ENCODE results near the gene LLGL2.

LLGL2 gene

DNA sequence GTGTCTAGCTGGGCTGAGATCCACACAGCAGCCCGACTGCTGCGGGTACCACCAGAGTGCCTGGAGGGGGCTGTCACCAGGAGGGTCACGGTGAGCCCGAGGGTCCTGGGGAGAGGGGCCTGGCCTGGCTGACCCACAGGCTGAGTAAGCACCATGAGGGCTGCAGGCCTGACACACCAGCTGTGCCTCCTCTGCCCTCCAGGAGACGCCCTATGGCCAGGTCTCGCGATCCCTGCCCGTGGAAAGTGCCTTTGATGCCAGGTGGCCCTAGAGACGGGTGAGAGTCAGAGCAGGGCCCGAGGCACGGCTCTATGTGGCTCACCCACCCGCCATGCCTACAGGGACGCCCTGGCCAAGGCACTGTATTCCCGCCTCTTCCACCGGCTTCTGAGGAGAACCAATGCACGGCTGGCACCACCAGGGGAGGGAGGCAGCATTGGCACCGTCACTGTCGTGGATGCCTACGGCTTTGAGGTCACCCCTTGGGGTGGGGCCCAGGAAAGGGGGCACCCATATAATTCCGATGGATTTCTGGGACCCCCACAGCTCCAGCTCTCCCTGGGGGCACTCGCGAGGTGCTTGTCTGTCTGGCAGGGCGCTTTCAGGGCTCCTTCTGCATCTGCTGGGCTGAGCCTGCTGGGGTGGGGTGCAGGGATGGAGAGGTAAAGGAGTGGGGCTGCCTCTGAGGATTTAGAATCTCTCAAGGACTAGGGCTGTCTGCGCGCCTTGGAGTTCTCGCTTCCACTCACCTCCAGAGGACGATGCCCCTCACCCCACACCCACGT, 69.2 kb downstream of the LLGL2 start:
- DNase-seq = no peak
- in situ Hi-C loops (cut with HindIII; ENCODE audit: low pct_ligation_motif_present, low pct_unique_long_range_greater_than_20kb, low sequenced_read_pairs) = no loop called here

- DNase-seq = no peak
- in situ Hi-C loops (cut with HindIII; ENCODE audit: low pct_ligation_motif_present, low pct_unique_long_range_greater_than_20kb, low sequenced_read_pairs) = no loop called here
Observed at GRCh38 chr17:75595284-75595919, 69.9 kb downstream of the LLGL2 start.

GRCh38 chr17:75595920-75596313, 70.4 kb downstream of the LLGL2 start:
- DNase-seq = no peak
- in situ Hi-C loops (cut with HindIII; ENCODE audit: low pct_ligation_motif_present, low pct_unique_long_range_greater_than_20kb, low sequenced_read_pairs) = no loop called here

DNA sequence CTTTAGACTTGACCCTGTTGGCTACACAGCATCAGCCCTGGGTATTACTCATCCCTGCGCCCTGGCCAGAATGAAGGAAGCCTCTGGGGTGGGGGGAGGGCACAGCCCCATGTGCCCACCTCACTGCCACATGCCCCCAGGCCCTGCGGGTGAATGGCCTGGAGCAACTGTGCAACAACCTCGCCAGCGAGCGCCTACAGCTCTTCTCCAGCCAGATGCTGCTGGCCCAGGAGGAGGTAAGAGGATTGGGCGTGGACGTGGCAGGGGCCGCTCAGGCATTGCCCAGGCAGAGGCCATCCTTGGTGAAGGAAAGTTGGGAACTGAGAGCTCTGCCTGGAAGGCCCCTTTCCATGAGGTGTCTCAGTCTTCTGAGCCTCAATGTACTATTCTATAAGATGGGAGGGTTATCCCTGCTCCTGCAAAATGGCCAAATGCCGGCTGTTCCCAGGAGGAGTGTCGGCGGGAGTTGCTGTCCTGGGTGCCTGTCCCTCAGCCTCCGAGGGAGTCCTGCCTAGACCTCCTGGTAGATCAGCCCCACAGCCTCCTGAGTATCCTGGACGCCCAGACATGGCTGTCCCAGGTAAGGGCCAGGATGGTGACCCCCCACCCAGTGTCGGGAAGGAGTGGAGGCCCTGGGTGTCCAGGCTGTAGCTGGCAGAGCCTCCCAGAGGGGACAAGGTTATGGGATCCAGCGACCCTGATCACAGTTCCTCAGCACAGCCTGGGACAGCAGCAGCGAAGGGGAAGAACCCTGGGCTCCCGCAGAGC, 71.0 kb downstream of the LLGL2 start:
- in situ Hi-C loops (cut with HindIII; ENCODE audit: low pct_ligation_motif_present, low pct_unique_long_range_greater_than_20kb, low sequenced_read_pairs) = no loop called here

DNA sequence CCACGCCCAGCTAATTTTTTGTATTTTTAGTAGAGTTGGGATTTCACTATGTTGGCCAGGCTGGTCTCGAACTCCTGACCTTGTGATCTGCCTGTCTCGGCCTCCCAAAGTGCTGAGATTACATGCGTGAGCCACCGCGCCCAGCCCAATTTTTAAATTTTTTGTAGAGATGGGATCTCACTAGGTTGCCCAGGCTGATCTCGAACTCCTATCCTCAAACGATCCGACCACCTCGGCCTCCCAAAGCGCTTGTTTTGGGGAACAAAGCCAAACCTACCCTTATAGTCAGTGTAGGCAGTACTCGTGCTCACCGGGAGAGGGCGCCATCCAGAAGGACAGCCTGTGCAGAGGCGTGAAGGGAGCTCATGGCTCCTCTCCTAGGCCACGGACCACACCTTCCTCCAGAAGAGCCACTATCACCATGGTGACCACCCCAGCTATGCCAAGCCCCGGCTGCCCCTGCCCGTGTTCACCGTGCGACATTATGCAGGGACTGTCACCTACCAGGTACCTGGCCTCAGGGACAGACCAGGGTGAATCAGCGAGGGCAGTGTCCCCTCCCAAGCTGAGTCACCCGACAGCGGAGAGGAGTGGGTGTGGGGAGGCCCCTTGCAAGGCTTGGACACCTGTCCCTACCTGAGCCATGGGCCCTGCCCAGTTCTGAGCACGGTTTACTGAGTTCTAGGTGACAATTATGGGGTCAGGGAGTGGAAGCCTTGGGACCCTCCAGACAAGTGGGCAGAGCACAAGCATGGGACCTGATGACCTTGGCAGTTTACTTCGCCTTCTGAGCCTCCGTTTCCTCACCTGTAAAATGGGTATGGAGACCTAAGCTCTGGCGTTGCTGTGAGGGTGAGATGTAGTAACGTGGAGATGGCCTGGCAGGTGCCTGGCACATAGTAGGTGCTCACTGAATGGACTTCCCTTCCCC, 75.8 kb downstream of the LLGL2 start:
- in situ Hi-C loops (cut with HindIII; ENCODE audit: low pct_ligation_motif_present, low pct_unique_long_range_greater_than_20kb, low sequenced_read_pairs) = no loop called here
- DNase-seq = peak; percentile 77

More for the DNA sequence above, 71.0 kb downstream of the LLGL2 start:
- DNase-seq = no peak

DNA sequence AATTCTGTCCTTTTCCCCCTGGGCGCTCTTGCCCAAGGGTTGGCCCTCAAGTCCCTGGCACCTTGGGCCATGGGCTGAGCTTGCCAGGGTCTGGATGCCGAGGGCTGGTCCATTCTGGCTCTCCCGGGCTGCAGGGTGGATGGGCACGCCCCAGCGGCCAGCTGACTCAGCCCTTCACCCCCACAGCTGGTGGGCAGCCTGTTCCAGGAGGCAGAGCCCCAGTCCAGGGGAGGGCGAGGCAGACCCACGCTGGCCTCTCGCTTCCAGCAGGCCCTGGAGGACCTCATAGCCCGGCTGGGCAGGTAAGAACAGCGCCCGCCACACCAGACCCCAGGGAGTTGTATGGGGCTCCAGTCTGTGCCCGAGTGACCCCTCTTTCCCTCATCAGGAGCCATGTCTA, 77.1 kb downstream of the LLGL2 start:
- peak; percentile 63 for DNase-seq
- in situ Hi-C loops (cut with HindIII; ENCODE audit: low pct_ligation_motif_present, low pct_unique_long_range_greater_than_20kb, low sequenced_read_pairs) = no loop called here

- in situ Hi-C loops (cut with HindIII; ENCODE audit: low pct_ligation_motif_present, low pct_unique_long_range_greater_than_20kb, low sequenced_read_pairs) = no loop called here
- DNase-seq = no peak
Observed at GRCh38 chr17:75603123-75603522, 77.6 kb downstream of the LLGL2 start.

GRCh38 chr17:75604034-75604695, 78.7 kb downstream of the LLGL2 start:
- DNase-seq = no peak
- in situ Hi-C loops (cut with HindIII; ENCODE audit: low pct_ligation_motif_present, low pct_unique_long_range_greater_than_20kb, low sequenced_read_pairs) = no loop called here

- in situ Hi-C loops (cut with HindIII; ENCODE audit: low pct_ligation_motif_present, low pct_unique_long_range_greater_than_20kb, low sequenced_read_pairs) = no loop called here
- no peak for DNase-seq
Observed at GRCh38 chr17:75605790-75606189, 80.3 kb downstream of the LLGL2 start.

DNA sequence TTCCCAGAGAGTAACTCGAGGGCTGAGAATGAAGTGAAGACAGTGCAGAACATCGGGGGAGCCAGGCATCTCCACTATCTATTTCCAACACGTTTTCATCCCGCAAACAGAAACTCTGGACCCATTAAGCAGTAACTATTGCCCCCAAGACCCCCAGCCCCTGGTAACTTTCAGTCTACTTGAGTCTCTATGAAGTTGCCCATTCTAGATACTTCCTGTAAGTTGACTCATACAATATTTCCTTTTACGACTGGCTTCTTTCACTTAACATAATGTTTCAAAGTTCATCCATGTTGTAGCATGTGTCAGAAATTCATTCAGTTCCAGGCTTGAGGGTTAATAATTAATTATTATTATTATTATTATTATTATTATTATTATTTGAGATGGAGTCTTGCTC, 81.6 kb downstream of the LLGL2 start:
- in situ Hi-C loops (cut with HindIII; ENCODE audit: low pct_ligation_motif_present, low pct_unique_long_range_greater_than_20kb, low sequenced_read_pairs) = no loop called here
- no peak for DNase-seq

DNA sequence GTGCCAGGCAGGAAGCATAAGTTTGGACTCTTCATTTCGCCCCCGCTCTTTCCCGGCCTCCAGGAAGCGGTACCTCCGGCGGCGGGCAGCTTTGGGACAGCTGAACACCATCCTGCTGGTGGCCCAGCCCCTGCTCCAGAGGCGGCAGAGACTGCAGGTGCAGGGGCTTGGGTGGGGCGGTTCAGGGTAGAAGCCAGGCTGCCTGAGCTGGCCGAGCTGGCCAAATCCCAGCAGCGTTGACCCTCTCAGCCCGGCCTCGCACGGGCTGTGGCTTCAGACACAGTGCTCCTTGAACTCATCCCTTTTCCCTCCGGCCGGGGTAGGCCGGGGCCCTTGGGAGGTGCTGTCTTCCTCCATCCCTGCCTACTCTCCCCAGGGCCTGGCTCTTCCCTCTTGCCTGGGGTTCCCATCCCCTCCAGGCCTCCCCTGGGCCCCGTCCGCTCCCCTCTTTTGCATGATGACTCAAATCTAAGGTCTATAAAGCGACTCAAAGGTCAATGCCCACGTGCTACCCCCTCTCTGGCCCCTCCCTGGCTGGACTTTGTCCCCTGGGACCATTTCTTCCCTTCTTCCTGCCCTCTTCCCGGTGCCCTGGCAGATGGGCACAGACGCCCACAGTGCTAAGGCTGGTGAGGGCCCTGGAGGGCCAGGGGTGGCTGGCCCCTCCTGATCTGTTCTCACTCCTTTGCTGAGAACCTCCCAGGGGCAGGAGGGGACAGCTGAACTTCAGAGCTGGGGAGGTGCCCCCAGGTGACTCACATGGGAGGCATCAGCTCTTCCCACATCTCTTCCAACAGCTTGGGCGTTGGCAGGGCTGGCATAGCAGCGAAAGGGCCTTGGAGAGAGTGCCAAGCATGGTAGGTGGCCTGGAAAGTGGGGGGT, 84.8 kb downstream of the LLGL2 start:
- in situ Hi-C loops (cut with HindIII; ENCODE audit: low pct_ligation_motif_present, low pct_unique_long_range_greater_than_20kb, low sequenced_read_pairs) = no loop called here
- peak; percentile 20 for DNase-seq

GRCh38 chr17:75611851-75612429, 86.4 kb downstream of the LLGL2 start:
- DNase-seq = no peak
- in situ Hi-C loops (cut with HindIII; ENCODE audit: low pct_ligation_motif_present, low pct_unique_long_range_greater_than_20kb, low sequenced_read_pairs) = no loop called here

DNA sequence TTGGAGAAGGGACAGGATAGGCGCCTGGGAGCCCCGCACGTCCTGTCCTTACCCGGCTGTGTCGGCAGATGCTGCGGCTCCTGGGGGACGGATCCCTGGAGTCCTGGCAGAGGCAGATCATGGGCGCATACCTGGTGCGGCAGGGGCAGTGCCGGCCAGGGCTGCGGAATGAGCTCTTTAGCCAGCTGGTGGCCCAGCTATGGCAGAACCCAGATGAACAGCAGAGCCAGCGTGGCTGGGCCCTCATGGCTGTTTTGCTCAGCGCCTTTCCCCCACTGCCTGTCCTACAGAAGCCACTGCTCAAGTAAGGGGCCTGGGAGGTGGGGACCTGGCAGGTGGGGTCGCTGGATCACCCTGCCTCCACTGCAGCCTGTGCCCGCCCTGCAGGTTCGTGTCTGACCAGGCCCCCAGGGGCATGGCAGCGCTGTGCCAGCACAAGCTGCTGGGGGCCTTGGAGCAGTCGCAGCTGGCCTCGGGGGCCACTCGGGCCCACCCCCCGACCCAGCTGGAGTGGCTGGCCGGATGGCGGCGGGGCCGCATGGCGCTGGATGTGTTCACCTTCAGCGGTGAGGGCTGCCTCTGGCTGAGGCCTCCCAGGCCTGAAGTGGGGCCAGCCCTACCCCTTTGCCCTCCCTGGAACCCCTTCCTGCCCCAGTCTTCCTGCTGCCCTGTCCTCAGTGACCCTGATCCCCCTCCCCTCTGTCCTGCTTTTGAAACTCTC, 87.6 kb downstream of the LLGL2 start:
- in situ Hi-C loops (cut with HindIII; ENCODE audit: low pct_ligation_motif_present, low pct_unique_long_range_greater_than_20kb, low sequenced_read_pairs) = no loop called here
- DNase-seq = no peak

DNA sequence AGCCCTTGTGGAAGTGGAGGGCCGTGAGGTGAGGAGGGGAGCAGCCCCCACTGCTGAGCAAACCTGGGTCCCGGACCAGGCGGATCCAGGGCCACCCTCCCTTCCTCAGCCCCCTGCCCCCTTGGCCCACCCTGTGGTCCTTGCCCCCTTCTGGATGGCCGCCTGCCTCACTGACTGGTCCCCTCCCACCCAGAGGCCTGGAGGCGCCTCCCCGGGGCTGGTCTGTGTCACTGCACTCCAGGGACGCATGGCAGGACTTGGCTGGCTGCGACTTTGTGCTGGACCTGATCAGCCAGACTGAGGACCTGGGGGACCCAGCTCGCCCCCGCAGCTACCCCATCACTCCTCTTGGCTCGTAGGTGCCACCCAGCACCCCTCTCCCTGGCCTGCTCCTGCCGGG, 88.5 kb downstream of the LLGL2 start:
- in situ Hi-C loops (cut with HindIII; ENCODE audit: low pct_ligation_motif_present, low pct_unique_long_range_greater_than_20kb, low sequenced_read_pairs) = no loop called here
- no peak for DNase-seq

DNA sequence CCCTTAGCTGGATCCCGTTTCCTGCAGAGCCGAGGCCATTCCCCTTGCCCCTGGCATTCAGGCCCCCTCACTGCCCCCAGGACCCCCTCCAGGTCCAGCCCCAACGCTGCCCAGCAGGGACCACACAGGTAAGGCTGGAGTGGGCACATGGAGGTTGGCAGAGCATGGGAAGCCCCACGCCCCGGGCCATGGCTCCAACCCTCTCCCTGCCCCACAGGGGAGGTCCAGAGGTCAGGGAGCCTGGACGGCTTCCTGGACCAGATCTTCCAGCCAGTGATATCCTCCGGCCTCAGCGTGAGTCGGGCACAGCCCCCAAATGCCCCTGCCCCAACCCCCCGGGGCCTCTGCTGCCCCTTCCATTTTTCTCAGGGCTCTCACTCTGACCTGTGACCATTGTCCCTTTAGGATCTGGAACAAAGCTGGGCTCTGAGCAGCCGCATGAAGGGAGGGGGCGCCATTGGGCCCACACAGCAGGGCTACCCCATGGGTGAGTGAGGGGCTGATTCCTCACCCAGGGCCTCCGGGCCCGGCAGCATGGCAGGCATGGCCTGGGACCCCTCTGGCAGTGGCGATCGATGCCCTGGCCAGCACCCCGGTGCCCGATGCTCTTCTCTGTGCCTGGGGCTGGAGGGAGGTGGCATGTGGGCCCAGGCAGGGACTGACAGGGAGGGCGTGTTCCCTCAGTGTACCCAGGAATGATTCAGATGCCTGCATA, 89.2 kb downstream of the LLGL2 start:
- no peak for DNase-seq
- in situ Hi-C loops (cut with HindIII; ENCODE audit: low pct_ligation_motif_present, low pct_unique_long_range_greater_than_20kb, low sequenced_read_pairs) = no loop called here

GRCh38 chr17:75615301-75615700, 89.8 kb downstream of the LLGL2 start:
- no peak for DNase-seq
- in situ Hi-C loops (cut with HindIII; ENCODE audit: low pct_ligation_motif_present, low pct_unique_long_range_greater_than_20kb, low sequenced_read_pairs) = no loop called here
